GM12872 (cell line): ENCODE measurements around the gene APOL6.

Experiments
- CTCF ChIP-seq: IDR thresholded peaks from 3 replicates; pipeline ENCODE4 v1.5.1; 2011; ENCODE audit warnings: low read depth, mild to moderate bottlenecking, low read length, moderate library complexity; ENCODE audit not compliant: insufficient read depth

The APOL6 gene

GRCh38 chr22:35648066-35649025, at the start of gene APOL6:
TSS of gene APOL6 (plus strand) at chr22:35648446. CDS start at chr22:35656426, 7,980 bp downstream.
- TF ChIP-seq CTCF, result no peak

GRCh38 chr22:35599364-35599763, 48.9 kb upstream of the APOL6 start:
- TF ChIP-seq CTCF, result no peak

GRCh38 chr22:35600476-35600875, 47.8 kb upstream of the APOL6 start:
- TF ChIP-seq CTCF, result no peak

GRCh38 chr22:35601013-35601580, 47.1 kb upstream of the APOL6 start:
- TF ChIP-seq CTCF, result no peak

GRCh38 chr22:35601743-35602615, 46.3 kb upstream of the APOL6 start:
- TF ChIP-seq CTCF, result no peak

- no peak for TF ChIP-seq CTCF
These were observed 43.5 kb upstream of the APOL6 start for GRCh38 chr22:35604621-35605368.

- no peak for TF ChIP-seq CTCF
These were observed 42.9 kb upstream of the APOL6 start for GRCh38 chr22:35605369-35605680.
